ENCODE measurements around the gene ZNF79. TPM values are rescaled to one million over a fixed set of nuclear protein-coding genes. Genes with fewer than 3 reads are reported as not detected.

ZNF79 gene
- total RNA-seq, 1 experiment from 2014 or later = 9.3 TPM

- peaks cover 80% of the 10 kb centered on the region for H3K36me3 Mint-ChIP-seq (ENCODE audit: insufficient read depth, unreplicated experiment)
These were observed 27.9 kb downstream of the ZNF79 start for GRCh38 chr9:127451858-127452656.

GRCh38 chr9:127452691-127453090 lies 28.5 kb downstream of the ZNF79 start:
- ChIA-PET POLR2A (interaction anchor here (1.0 to 3.6 kb wide), 4 partner anchors 9 to 208 kb away, joined by 4 to 91 read pairs (median 8); partner anchors contain the start of gene ZNF79), CTCF (interaction anchor here (0.6 kb wide), 1 partner anchor 93 kb away, joined by 4 read pairs; no protein-coding TSS in a partner anchor)
- intact Hi-C loops (cut with micrococcal nuclease) = no loop called here
- Mint-ChIP-seq H3K27ac (ENCODE audit: low read depth, unreplicated experiment) (no peak overlapping the region), H3K36me3 (ENCODE audit: insufficient read depth, unreplicated experiment) (peaks cover 80% of the 10 kb centered on the region), H3K27me3 (ENCODE audit: insufficient read depth, unreplicated experiment) (no peaks in the 10 kb centered on the region), H3K4me1 (ENCODE audit: insufficient read depth, unreplicated experiment) (peaks cover 32% of the 10 kb centered on the region), H3K4me3 (ENCODE audit: unreplicated experiment) (peak overlapping the region; percentile 93), H3K9me3 (ENCODE audit: unreplicated experiment) (no peaks in the 10 kb centered on the region)
- DNase-seq (ENCODE audit: unreplicated experiment) = peak; percentile 72
- BruUV-seq (replicated peaks) = no TSS peak
- no peak for TF ChIP-seq CTCF (IDR thresholded peaks at IDR 0.05; ENCODE audit: unreplicated experiment)

More at GRCh38 chr9:127451858-127452656, 27.9 kb downstream of the ZNF79 start:
- peak; percentile 55 for DNase-seq (ENCODE audit: unreplicated experiment)
- Mint-ChIP-seq H3K4me3 (ENCODE audit: unreplicated experiment) (peak overlapping the region; percentile 93), H3K9me3 (ENCODE audit: unreplicated experiment) (no peaks in the 10 kb centered on the region), H3K4me1 (ENCODE audit: insufficient read depth, unreplicated experiment) (peaks cover 32% of the 10 kb centered on the region), H3K27me3 (ENCODE audit: insufficient read depth, unreplicated experiment) (no peaks in the 10 kb centered on the region), H3K27ac (ENCODE audit: low read depth, unreplicated experiment) (peak overlapping the region; percentile 97)
- ChIA-PET CTCF (interaction anchor here (1.1 kb wide), 1 partner anchor 237 kb away, joined by 3 read pairs; no protein-coding TSS in a partner anchor), POLR2A (interaction anchor here (0.6 to 3.6 kb wide), 34 partner anchors 8 to 469 kb away, joined by 3 to 91 read pairs (median 5); partner anchors contain the start of genes CDK9, SLC2A8 and ZNF79)
- TSS peak; percentile 32 for BruUV-seq (replicated peaks)
- intact Hi-C loops (cut with micrococcal nuclease) = loop anchor here (1.0 kb wide), 2 partner anchors 28 to 134 kb away; partner anchors contain the start of gene ZNF79
- TF ChIP-seq CTCF (IDR thresholded peaks at IDR 0.05; ENCODE audit: unreplicated experiment) = no peak

- no peaks in the 10 kb centered on the region for H3K9me3 Mint-ChIP-seq (ENCODE audit: unreplicated experiment)
- peaks cover 66% of the 10 kb centered on the region for H3K36me3 Mint-ChIP-seq (ENCODE audit: insufficient read depth, unreplicated experiment)
- H3K4me3 Mint-ChIP-seq (ENCODE audit: unreplicated experiment) = no peak overlapping the region
- BruUV-seq (replicated peaks) = no TSS peak
- no peaks in the 10 kb centered on the region for H3K27me3 Mint-ChIP-seq (ENCODE audit: insufficient read depth, unreplicated experiment)
- H3K4me1 Mint-ChIP-seq (ENCODE audit: insufficient read depth, unreplicated experiment) = peaks cover 5% of the 10 kb centered on the region
- peak; percentile 26 for TF ChIP-seq CTCF (IDR thresholded peaks at IDR 0.05; ENCODE audit: unreplicated experiment)
- H3K27ac Mint-ChIP-seq (ENCODE audit: low read depth, unreplicated experiment) = no peak overlapping the region
- intact Hi-C loops (cut with micrococcal nuclease) = no loop called here
- DNase-seq (ENCODE audit: unreplicated experiment) = peak; percentile 32
- ChIA-PET POLR2A (interaction anchor here (0.6 to 1.0 kb wide), 3 partner anchors 171 to 464 kb away, joined by 3 to 5 read pairs (median 4); no protein-coding TSS in a partner anchor), CTCF (interaction anchor here (0.6 to 2.0 kb wide), 11 partner anchors 10 to 513 kb away, joined by 3 to 6 read pairs (median 3); no protein-coding TSS in a partner anchor)
These were observed 31.3 kb downstream of the ZNF79 start for GRCh38 chr9:127455324-127455992.

All from MCF 10A (cell line).